ENCODE measurements around the gene ARSB.

ARSB gene

GRCh38 chr5:78801413-78801812 is 183.7 kb downstream of the ARSB start:
- DNase-seq, result no peak

GRCh38 chr5:78799266-78800017 is 185.7 kb downstream of the ARSB start:
- no peak for DNase-seq

GRCh38 chr5:78798673-78799029 is 186.5 kb downstream of the ARSB start:
- no peak for DNase-seq

- no peak for DNase-seq
Observed at GRCh38 chr5:78797936-78798672, 187.0 kb downstream of the ARSB start.

GRCh38 chr5:78795757-78796156 is 189.4 kb downstream of the ARSB start:
- no peak for DNase-seq

GRCh38 chr5:78794693-78795215 is 190.4 kb downstream of the ARSB start:
- DNase-seq, result no peak

- DNase-seq, result no peak
Observed at GRCh38 chr5:78793907-78794662, 191.0 kb downstream of the ARSB start.

- no peak for DNase-seq
Observed at GRCh38 chr5:78792345-78793055, 192.6 kb downstream of the ARSB start.

GRCh38 chr5:78791501-78792100 is 193.5 kb downstream of the ARSB start:
- no peak for DNase-seq

GRCh38 chr5:78787783-78788182 is 197.3 kb downstream of the ARSB start:
- no peak for DNase-seq

- DNase-seq, result no peak
Observed at GRCh38 chr5:78785454-78785853, 199.7 kb downstream of the ARSB start.

GRCh38 chr5:78783434-78784130 is 201.5 kb downstream of the ARSB start:
- DNase-seq, result no peak

- DNase-seq, result no peak
Observed at GRCh38 chr5:78782728-78783127, 202.4 kb downstream of the ARSB start.

- DNase-seq, result no peak
Observed at GRCh38 chr5:78781611-78782286, 203.4 kb downstream of the ARSB start.

- DNase-seq, result no peak
Observed at GRCh38 chr5:78779771-78780616, 205.1 kb downstream of the ARSB start.

- DNase-seq, result no peak
Observed at GRCh38 chr5:78779262-78779661, 205.8 kb downstream of the ARSB start.

- DNase-seq, result peak; percentile 62
Observed at GRCh38 chr5:78778538-78778937, 206.6 kb downstream of the ARSB start.

GRCh38 chr5:78777901-78778300 is 207.2 kb downstream of the ARSB start:
- no peak for DNase-seq

- DNase-seq, result no peak
Observed at GRCh38 chr5:78776637-78777036, 208.5 kb downstream of the ARSB start.

- no peak for DNase-seq
Observed at GRCh38 chr5:78773655-78774054, 211.5 kb downstream of the ARSB start.
